Measurements from ENCODE around the gene PROSER3.

DNA sequence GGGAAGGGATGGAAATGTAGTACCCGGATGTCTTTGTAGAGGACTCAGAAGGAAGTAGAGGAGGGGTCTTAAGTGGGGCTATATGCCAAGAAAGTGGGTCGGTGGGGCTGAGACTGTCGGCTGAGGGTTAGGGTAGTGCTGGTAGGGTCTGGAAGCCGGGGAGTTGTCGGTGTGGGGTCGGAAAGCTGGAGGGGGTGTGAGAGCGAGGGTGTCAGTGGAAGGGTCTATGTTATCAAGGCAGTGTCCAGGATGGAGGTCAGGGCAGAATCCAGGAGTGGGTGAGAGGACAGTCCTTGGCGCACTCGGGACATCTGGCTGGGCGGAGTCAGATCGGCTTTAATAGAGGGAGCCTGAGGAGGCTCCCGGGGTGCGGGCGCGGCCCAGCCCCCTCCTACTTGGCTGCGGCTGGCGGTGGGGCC is 2.8 kb upstream of the PROSER3 start:
- no peak for TF ChIP-seq CTCF (IDR thresholded peaks at IDR 0.05; ENCODE audit: poor library complexity)
- no peak for TF ChIP-seq EZH2 (IDR thresholded peaks at IDR 0.05; ENCODE audit: borderline replicate concordance)
- no peak for TF ChIP-seq EZH2phosphoT487 (IDR thresholded peaks at IDR 0.05; ENCODE audit: low read depth, severe bottlenecking, unreplicated experiment)
